ENCODE measurements around the gene ZKSCAN4.

Gene ZKSCAN4

GRCh38 chr6:28252009-28252975 lies at the start of gene ZKSCAN4:
ZKSCAN4 (minus strand) TSS chr6:28252269; CDS start chr6:28251980, 289 bp downstream.
- no peak for TF ChIP-seq ZNF274 (IDR thresholded peaks at IDR 0.05; ENCODE audit: low read depth, low read length)
- peak within 1 kb of the TSS; percentile 87 for H3K4me3 ChIP-seq (ENCODE audit: low read length)

- no peak for TF ChIP-seq ZNF274 (IDR thresholded peaks at IDR 0.05; ENCODE audit: low read depth, low read length)
- no peak overlapping the region for H3K4me3 ChIP-seq (ENCODE audit: low read length)
Measured at GRCh38 chr6:28296520-28297060, 44.5 kb upstream of the ZKSCAN4 start.

- no peak for TF ChIP-seq ZNF274 (IDR thresholded peaks at IDR 0.05; ENCODE audit: low read depth, low read length)
- H3K4me3 ChIP-seq (ENCODE audit: low read length): no peak overlapping the region
Measured at GRCh38 chr6:28295326-28295725, 43.3 kb upstream of the ZKSCAN4 start.

- TF ChIP-seq ZNF274 (IDR thresholded peaks at IDR 0.05; ENCODE audit: low read depth, low read length): no peak
- no peak overlapping the region for H3K4me3 ChIP-seq (ENCODE audit: low read length)
Measured at GRCh38 chr6:28291573-28291972, 39.5 kb upstream of the ZKSCAN4 start.

- TF ChIP-seq ZNF274 (IDR thresholded peaks at IDR 0.05; ENCODE audit: low read depth, low read length): no peak
- H3K4me3 ChIP-seq (ENCODE audit: low read length): no peak overlapping the region
Measured at GRCh38 chr6:28282926-28283325, 30.9 kb upstream of the ZKSCAN4 start.

- peak within 1 kb of the TSS; percentile 67 for H3K4me3 ChIP-seq (ENCODE audit: low read length)
- no peak for TF ChIP-seq ZNF274 (IDR thresholded peaks at IDR 0.05; ENCODE audit: low read depth, low read length)
Measured at GRCh38 chr6:28281288-28282064, 29.4 kb upstream of the ZKSCAN4 start, which contains the start of gene PGBD1. PGBD1 (plus strand) TSS chr6:28281572; CDS start chr6:28283814, 2,242 bp downstream.

GRCh38 chr6:28280595-28281287 lies 28.7 kb upstream of the ZKSCAN4 start:
- no peak for TF ChIP-seq ZNF274 (IDR thresholded peaks at IDR 0.05; ENCODE audit: low read depth, low read length)

GRCh38 chr6:28277746-28278145 lies 25.7 kb upstream of the ZKSCAN4 start:
- no peak for TF ChIP-seq ZNF274 (IDR thresholded peaks at IDR 0.05; ENCODE audit: low read depth, low read length)
- H3K4me3 ChIP-seq (ENCODE audit: low read length): no peak overlapping the region

More at GRCh38 chr6:28280595-28281287, 28.7 kb upstream of the ZKSCAN4 start:
- H3K4me3 ChIP-seq (ENCODE audit: low read length): peak overlapping the region; percentile 67

- no peak overlapping the region for H3K4me3 ChIP-seq (ENCODE audit: low read length)
- TF ChIP-seq ZNF274 (IDR thresholded peaks at IDR 0.05; ENCODE audit: low read depth, low read length): no peak
Measured at GRCh38 chr6:28274888-28275287, 22.8 kb upstream of the ZKSCAN4 start.

- no peak overlapping the region for H3K4me3 ChIP-seq (ENCODE audit: low read length)
- TF ChIP-seq ZNF274 (IDR thresholded peaks at IDR 0.05; ENCODE audit: low read depth, low read length): no peak
Measured at GRCh38 chr6:28269492-28269891, 17.4 kb upstream of the ZKSCAN4 start.

- TF ChIP-seq ZNF274 (IDR thresholded peaks at IDR 0.05; ENCODE audit: low read depth, low read length): no peak
- H3K4me3 ChIP-seq (ENCODE audit: low read length): peak overlapping the region; percentile 76
Measured at GRCh38 chr6:28267695-28268059, 15.6 kb upstream of the ZKSCAN4 start.

- peak within 1 kb of the TSS; percentile 76 for H3K4me3 ChIP-seq (ENCODE audit: low read length)
- TF ChIP-seq ZNF274 (IDR thresholded peaks at IDR 0.05; ENCODE audit: low read depth, low read length): no peak
Measured at GRCh38 chr6:28266962-28267694, 15.1 kb upstream of the ZKSCAN4 start, which contains the start of gene ZSCAN26. ZSCAN26 (plus strand) TSS chr6:28267143; CDS start chr6:28271920, 4,777 bp downstream.

GRCh38 chr6:28266563-28266961 lies 14.5 kb upstream of the ZKSCAN4 start:
- TF ChIP-seq ZNF274 (IDR thresholded peaks at IDR 0.05; ENCODE audit: low read depth, low read length): no peak
- peak overlapping the region; percentile 76 for H3K4me3 ChIP-seq (ENCODE audit: low read length)
